GM23248 (cell line): ENCODE measurements around the gene NCOA7. TPM values are rescaled to one million over a fixed set of nuclear protein-coding genes. Genes with fewer than 3 reads are reported as not detected.

Experiments used
- DNase-seq: peaks from one replicate; pipeline ENCODE4 v3.0.0-alpha.2; 2015
- H2AFZ ChIP-seq: fragments of 200-600 bp; sonication (generic); 2 replicates; pipeline ENCODE4 v1.6.1; 2016; ENCODE audit warnings: antibody characterized with exemption
- H3F3A ChIP-seq: fragments of 200-600 bp; sonication (generic); 2 replicates; pipeline ENCODE4 v1.6.1; 2016; ENCODE audit warnings: mild to moderate bottlenecking, antibody characterized with exemption, mixed run types; ENCODE audit not compliant: insufficient read depth
- H3K27ac ChIP-seq: fragments of 200-600 bp; sonication (generic); 2 replicates; pipeline ENCODE4 v1.5.1; 2016; ENCODE audit warnings: mild to moderate bottlenecking
- H3K27me3 ChIP-seq: fragments of 200-600 bp; sonication (generic); replicated peaks from 2 replicates; pipeline ENCODE4 v1.6.1; 2016; ENCODE audit warnings: mild to moderate bottlenecking; ENCODE audit not compliant: insufficient read depth
- H3K36me3 ChIP-seq: fragments of 200-600 bp; sonication (generic); 2 replicates; pipeline ENCODE4 v1.6.1; 2016; ENCODE audit warnings: low read depth, mild to moderate bottlenecking
- H3K4me1 ChIP-seq: fragments of 200-600 bp; sonication (generic); 2 replicates; pipeline ENCODE4 v1.6.1; 2016; ENCODE audit warnings: mild to moderate bottlenecking; ENCODE audit not compliant: insufficient read depth
- H3K4me2 ChIP-seq: fragments of 200-600 bp; sonication (generic); one replicate; pipeline ENCODE4 v1.6.1; 2016; ENCODE audit warnings: mild to moderate bottlenecking; ENCODE audit not compliant: unreplicated experiment
- H3K4me3 ChIP-seq: fragments of 200-600 bp; sonication (generic); 2 replicates; pipeline ENCODE4 v1.5.1; 2016; ENCODE audit warnings: mild to moderate bottlenecking
- H3K79me2 ChIP-seq: fragments of 200-600 bp; sonication (generic); 2 replicates; pipeline ENCODE4 v1.6.1; 2016; ENCODE audit warnings: mild to moderate bottlenecking; ENCODE audit not compliant: insufficient read depth
- H3K9ac ChIP-seq: fragments of 200-600 bp; sonication (generic); 2 replicates; pipeline ENCODE4 v1.6.1; 2016; ENCODE audit warnings: mild to moderate bottlenecking
- H3K9me2 ChIP-seq: fragments of 200-600 bp; sonication (generic); 2 replicates; pipeline ENCODE4 v1.6.1; 2016; ENCODE audit warnings: mixed run types, mild to moderate bottlenecking, moderate library complexity; ENCODE audit not compliant: insufficient read depth
- H3K9me3 ChIP-seq: fragments of 200-600 bp; sonication (generic); one replicate; pipeline ENCODE4 v1.6.1; 2017; ENCODE audit warnings: low read depth
- H4K20me1 ChIP-seq: fragments of 200-600 bp; sonication (generic); 2 replicates; pipeline ENCODE4 v1.6.0; 2016; ENCODE audit not compliant: insufficient read depth
- EZH2 ChIP-seq: fragments of 200-600 bp; sonication (generic); IDR thresholded peaks from 2 replicates; pipeline ENCODE4 v1.6.1; 2018; ENCODE audit warnings: antibody characterized with exemption, mild to moderate bottlenecking; ENCODE audit not compliant: insufficient read depth, poor library complexity, severe bottlenecking
- EZH2phosphoT487 ChIP-seq: fragments of 200-600 bp; sonication (generic); IDR thresholded peaks from 2 replicates; pipeline ENCODE4 v1.6.1; 2018; ENCODE audit warnings: antibody characterized with exemption, moderate library complexity, mild to moderate bottlenecking, low read depth; ENCODE audit not compliant: insufficient read depth
- WGBS, 2 experiments: methylation state at CpG; one replicate each; pipeline ENCODE4 v1.1.6; 2015 to 2017; ENCODE audit warnings: low lambda C conversion rate in 2 of 2, low coverage in 1 of 2; ENCODE audit errors: missing lambda C conversion rate in 2 of 2; 5-methylcytosine and 5-hydroxymethylcytosine counted together
- in situ Hi-C: fragments of 300-500 bp; cut with MboI; formaldehyde crosslinking; loops from 2 replicates; pipeline ENCODE4 v1.15.0; 2020
- polyA plus RNA-seq: library from polyadenylated mRNA; unstranded; fragments of >200 nt; fragmentation: Nextera tagmentation; extraction: Ambion mirVana; gene quantifications from 2 replicates; pipeline ENCODE4 v1.2.1, GENCODE V29; 2016
- total RNA-seq: library from RNA; depleted of rRNA; stranded (reverse); fragments of >200 nt; shearing (Covaris generic); gene quantifications from 2 replicates; pipeline ENCODE4 v1.2.3, GENCODE V29; 2014

NCOA7 gene
- total and polyA plus RNA-seq, 2 experiments from 2014 or later = 9.5 to 10.2 TPM

DNA sequence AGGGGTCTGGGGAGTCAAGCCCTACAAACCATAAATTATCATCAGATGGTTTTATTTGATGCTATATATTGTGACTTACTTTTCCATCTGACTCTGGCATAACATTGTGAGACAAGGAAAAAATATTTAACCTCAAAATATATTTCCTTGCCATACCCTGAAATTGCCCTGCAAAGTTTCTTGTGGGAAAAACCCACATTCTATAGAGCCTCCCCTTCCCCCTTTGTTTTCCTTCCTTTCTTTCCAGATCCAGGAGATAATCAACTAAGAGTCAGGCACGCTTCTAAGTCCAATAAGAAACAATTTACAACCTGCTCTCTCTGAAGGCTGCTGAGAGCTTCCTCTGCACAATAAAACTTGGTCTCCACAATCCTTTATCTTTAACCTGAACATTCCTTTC lies 148.3 kb downstream of the NCOA7 start:
- H3K36me3 ChIP-seq = no peaks in the 10 kb centered on the region
- 76 to 78% methylated on average over 1 of the region's 1 CpG for WGBS, 2 experiments
- H3K4me1 ChIP-seq = peaks cover 17% of the 10 kb centered on the region
- no peak overlapping the region for H3K9ac ChIP-seq
- no peaks in the 10 kb centered on the region for H3K9me3 ChIP-seq
- in situ Hi-C loops = no loop called here
- no peaks in the 10 kb centered on the region for H3K79me2 ChIP-seq
- no peak overlapping the region for H3K27ac ChIP-seq
- H3K4me3 ChIP-seq = no peak overlapping the region
- TF ChIP-seq EZH2phosphoT487 (no peak), EZH2 (no peak)
- peaks cover 15% of the 10 kb centered on the region for H3F3A ChIP-seq
- no peaks in the 10 kb centered on the region for H3K9me2 ChIP-seq
- no peaks in the 10 kb centered on the region for H3K27me3 ChIP-seq
- no peaks in the 10 kb centered on the region for H4K20me1 ChIP-seq
- no peak for DNase-seq
- peak overlapping the region; percentile 35; the same call in 1 of the 2 replicates for H2AFZ ChIP-seq
- no peak overlapping the region for H3K4me2 ChIP-seq

DNA sequence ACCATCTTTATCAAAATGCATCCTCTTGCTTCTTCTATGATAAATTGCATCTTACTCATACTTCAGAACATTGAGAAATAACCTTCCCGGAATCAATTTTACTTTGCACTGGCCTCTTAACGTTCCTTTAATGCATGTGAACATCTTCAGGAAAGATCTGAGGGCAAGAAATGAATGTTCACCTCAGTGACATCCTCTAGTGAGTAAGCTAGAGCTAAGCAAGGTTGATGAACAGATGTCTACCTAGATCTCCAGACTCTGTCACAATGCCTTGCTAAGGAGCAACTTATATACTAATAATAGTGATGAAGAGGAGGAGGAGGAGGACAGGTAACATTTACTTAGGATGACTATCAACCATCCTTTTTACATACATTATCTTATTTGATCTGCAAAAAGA lies 149.0 kb downstream of the NCOA7 start:
- Histone ChIP-seq H3K27ac (no peak overlapping the region), H3K4me3 (no peak overlapping the region)
- WGBS, 2 experiments = 66 to 75% methylated on average over 2 of the region's 2 CpGs

GRCh38 chr6:125940247-125941041 lies 149.7 kb downstream of the NCOA7 start:
- H3K9ac ChIP-seq = peak overlapping the region; percentile 42
- 41 to 44% methylated on average over 5 of the region's 5 CpGs for WGBS, 2 experiments
- H3F3A ChIP-seq = peaks cover 29% of the 10 kb centered on the region
- H4K20me1 ChIP-seq = no peaks in the 10 kb centered on the region
- no peaks in the 10 kb centered on the region for H3K9me2 ChIP-seq
- no peak for TF ChIP-seq EZH2phosphoT487
- no peak for TF ChIP-seq EZH2
- no peaks in the 10 kb centered on the region for H3K9me3 ChIP-seq
- peak overlapping the region; percentile 73 for H3K4me2 ChIP-seq
- DNase-seq = peak; percentile 66
- H3K36me3 ChIP-seq = no peaks in the 10 kb centered on the region
- H3K4me1 ChIP-seq = peaks cover 31% of the 10 kb centered on the region
- H3K4me3 ChIP-seq = peak overlapping the region; percentile 50
- H3K27ac ChIP-seq = peak overlapping the region; percentile 66
- H3K27me3 ChIP-seq = no peaks in the 10 kb centered on the region
- no peaks in the 10 kb centered on the region for H3K79me2 ChIP-seq
- peak overlapping the region; percentile 84 for H2AFZ ChIP-seq
- in situ Hi-C loops = no loop called here

More for the DNA sequence above, 149.0 kb downstream of the NCOA7 start:
- Histone ChIP-seq H3K27me3 (no peaks in the 10 kb centered on the region), H3K4me1 (peaks cover 25% of the 10 kb centered on the region), H2AFZ (no peak overlapping the region), H3K9me2 (no peaks in the 10 kb centered on the region), H3K4me2 (no peak overlapping the region), H3K9ac (no peak overlapping the region), H4K20me1 (no peaks in the 10 kb centered on the region), H3F3A (peaks cover 23% of the 10 kb centered on the region), H3K36me3 (no peaks in the 10 kb centered on the region), H3K79me2 (no peaks in the 10 kb centered on the region), H3K9me3 (no peaks in the 10 kb centered on the region)
- in situ Hi-C loops = no loop called here
- no peak for DNase-seq
- TF ChIP-seq EZH2 (no peak), EZH2phosphoT487 (no peak)

GRCh38 chr6:125942672-125943527 lies 152.1 kb downstream of the NCOA7 start:
- no peaks in the 10 kb centered on the region for H3K27me3 ChIP-seq
- H3K4me1 ChIP-seq = peaks cover 56% of the 10 kb centered on the region
- TF ChIP-seq EZH2 (no peak), EZH2phosphoT487 (no peak)
- peaks cover 52% of the 10 kb centered on the region for H3F3A ChIP-seq
- no peak overlapping the region for H3K4me2 ChIP-seq
- no peak overlapping the region for H2AFZ ChIP-seq
- no peaks in the 10 kb centered on the region for H3K9me2 ChIP-seq
- no peaks in the 10 kb centered on the region for H3K36me3 ChIP-seq
- H3K4me3 ChIP-seq = no peak overlapping the region
- H3K9ac ChIP-seq = no peak overlapping the region
- H3K79me2 ChIP-seq = no peaks in the 10 kb centered on the region
- 84 to 85% methylated on average over 10 of the region's 10 CpGs for WGBS, 2 experiments
- H3K9me3 ChIP-seq = no peaks in the 10 kb centered on the region
- H3K27ac ChIP-seq = no peak overlapping the region
- in situ Hi-C loops = no loop called here
- peak; percentile 14 for DNase-seq
- no peaks in the 10 kb centered on the region for H4K20me1 ChIP-seq
